GM21367 (cell line): ENCODE results near the gene CSRP1.

ENCODE experiments used
- ATAC-seq: cut with Tn5 transposase; IDR thresholded peaks from one replicate; pipeline ENCODE4 v1.9.1; 2021; ENCODE audit not compliant: unreplicated experiment

Gene CSRP1

DNA sequence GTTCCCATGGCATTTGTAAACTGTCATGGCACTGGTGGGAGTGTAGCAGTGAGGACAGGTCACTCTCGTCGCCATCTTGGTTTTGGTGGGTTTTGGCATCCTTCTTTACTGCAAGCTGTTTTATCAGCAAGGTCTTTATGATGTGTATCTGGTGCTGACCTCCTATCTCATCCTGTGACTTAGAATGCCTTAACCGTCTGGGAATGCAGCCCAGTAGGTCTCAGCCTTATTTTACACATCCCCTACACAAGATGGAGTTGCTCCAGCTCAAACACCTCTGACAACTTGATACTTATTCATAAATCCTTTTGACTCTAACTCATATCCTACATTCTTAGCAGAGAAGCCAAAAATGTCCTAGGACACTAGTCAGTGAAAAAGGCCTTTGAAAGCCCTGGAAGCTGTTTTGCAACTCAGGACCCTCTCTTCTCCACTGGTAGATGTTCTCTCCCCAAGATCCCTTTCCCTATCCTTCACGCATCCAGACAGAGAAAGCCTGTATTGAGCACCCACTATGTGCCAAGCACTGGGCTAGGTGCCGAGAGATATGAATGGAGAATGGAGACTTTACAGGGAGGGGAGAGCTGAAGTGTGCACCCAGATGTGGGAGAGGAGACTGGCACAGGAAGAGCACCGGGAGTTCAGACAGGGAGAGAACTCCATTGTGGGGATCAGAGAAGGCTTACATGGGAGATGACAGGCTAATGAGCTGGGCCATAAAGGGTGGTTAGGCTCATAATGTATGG lies 6.7 kb upstream of the CSRP1 start:
- ATAC-seq = no peak

DNA sequence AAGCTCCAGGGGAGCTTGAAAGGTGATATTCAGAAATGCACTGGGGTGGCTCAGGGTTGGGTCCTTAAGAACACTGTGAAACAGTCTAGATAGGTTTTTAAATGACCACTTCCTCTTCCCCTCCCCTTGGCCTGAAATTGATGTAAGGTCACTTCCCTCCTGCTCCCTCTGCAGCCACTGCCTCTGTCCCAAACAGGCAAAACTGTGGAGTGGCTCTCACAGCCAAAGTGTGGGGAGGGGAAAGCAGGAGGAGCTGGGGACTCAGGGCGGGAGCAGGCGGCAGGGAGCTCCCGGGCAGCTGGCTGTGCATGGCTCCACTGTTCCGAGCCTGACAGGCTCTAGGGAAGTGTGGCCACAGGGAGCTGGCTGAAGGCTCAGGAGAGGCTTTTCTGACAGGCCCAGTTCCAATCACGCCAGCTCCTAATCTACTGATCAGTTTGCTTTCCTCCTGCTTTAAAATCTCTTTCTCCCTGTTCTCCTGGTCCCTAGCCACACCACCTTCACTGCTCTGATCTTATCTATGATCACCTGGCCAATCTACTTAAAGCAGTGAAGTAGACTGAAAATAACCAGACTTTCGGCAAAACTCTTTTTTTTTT lies 5.1 kb upstream of the CSRP1 start:
- ATAC-seq = no peak

DNA sequence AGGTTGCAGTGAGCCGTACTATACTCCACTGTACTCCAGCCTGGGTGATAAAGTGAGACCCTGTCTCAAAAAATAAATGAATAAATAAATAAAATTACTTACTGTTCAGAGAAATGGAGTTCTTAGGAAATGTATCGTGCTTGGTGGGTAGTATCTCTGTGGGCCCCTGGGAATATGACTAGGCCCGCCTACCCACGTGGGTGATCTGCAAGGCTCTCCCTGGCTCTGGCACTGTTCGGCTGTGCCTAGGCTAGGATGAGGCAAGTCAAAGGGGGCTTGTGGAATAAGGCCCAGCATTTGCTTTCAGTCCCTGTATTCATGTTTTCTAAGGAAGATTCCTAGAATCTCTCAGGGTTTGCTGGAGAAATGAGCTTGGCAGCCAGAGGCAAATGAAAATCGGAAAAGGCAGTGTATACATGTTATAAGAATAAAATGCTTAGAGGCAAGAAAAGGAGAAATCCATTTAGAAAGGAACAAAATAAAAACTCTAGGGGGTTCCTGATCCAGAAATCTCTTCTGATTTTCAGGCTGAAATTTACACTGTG lies 4.5 kb upstream of the CSRP1 start:
- no peak for ATAC-seq

DNA sequence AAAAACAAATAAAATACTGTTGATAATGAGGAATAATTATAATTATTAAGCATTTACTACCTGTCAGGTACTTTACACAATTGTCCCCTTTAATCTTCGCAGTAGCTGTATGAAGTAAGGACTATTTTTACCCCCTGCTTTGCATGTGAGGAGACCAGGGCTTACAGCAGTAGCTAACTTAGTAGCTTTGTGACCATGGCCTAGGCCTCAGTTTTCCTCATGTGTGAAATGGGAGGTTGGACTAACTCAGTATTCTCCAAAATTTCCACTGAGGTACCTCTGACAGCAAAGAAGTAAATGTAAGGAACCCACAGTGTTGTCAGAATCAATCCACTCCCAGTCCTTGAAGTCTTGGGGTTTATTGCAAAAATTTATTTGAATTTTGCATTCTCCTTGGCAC lies 3.8 kb upstream of the CSRP1 start:
- no peak for ATAC-seq

DNA sequence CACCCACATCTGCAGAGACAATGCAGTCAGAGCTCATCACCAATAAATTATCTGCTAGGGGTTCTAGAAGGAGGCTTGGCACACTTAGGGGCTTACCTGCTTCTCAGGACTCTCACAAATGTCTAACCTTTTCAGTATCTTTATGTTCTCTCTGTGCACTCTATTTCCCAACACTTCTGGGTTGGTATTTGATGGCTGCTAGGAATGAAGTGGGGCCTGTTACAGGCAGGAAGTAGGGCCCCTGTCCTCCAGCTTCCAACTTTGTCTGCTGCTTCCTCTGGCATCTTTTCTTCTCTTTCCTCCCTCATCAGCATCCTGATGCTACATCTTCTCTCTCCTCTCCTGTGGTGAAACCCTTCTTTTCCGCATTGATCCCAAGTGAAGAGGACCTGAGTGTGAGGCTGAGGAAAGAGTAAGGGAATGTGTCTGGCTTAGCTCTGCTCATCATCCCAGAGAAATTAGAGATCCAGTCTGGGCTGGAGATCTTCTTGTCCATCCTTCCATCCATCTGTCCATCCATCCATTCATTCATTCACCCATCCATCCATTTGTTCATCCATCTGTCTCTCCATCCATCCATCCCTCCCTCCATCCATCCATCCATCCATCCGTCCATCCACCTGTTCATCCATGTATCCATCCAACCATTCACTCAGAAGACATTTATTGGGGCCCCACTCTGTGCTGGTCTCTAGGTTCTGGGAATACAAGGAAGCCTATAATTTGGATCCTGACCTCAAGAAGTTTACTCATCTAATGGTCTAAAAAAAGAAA lies 2.9 kb upstream of the CSRP1 start:
- no peak for ATAC-seq

DNA sequence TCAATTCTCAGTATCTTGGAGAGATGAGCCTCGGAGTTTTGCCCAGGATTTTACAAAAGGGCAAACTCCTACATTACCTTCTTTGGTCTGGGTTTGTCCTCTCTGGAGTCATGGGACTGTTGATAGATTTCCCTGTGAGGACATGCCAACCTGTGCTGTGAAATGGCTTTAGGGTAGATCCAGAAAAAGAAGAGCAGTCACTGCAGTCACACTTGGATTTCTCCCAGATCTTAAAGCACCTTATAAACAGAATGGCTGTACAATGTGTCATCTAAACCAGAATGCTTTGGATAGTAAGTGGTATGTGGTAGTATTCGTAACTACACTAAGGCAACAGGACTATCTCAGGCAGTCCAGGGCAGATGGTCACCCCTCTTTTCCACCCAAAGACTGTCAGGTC lies 1.9 kb upstream of the CSRP1 start:
- ATAC-seq = no peak

DNA sequence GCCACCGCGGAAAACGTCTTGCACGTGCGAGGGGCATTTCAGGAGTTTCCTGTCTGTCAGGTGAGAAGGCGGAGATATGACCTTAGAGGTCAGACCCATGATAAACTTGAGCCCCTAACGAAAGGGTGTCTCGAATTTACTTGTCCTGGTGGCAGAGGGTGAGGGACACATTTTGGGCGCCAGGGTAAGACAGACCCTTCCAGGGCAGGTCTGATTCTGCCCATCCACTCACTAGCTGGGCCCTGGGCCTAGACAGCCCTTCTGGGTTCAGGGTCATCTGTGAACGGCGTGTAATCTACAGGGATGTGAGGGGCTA lies 395 bp upstream of the CSRP1 start:
- ATAC-seq = no peak

DNA sequence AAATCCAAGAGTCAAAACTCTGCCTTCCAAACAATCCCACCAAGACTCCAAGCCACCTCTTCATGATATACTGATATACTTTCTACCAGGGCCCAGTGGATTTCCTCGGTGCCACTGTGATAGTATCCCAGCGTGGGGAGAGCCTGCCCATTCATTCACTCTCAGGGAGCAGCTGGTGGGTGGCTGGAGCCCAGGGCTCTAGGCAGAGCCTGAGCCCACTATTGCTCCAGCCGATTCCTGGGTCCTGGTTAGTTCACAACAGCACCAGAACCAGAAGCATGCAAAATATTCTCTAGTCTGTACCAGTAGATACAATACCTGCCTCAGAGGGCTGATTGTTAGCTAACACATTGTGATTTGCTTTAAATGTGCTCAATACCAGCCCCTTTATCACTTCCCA lies 831 bp downstream of the CSRP1 start:
- no peak for ATAC-seq

DNA sequence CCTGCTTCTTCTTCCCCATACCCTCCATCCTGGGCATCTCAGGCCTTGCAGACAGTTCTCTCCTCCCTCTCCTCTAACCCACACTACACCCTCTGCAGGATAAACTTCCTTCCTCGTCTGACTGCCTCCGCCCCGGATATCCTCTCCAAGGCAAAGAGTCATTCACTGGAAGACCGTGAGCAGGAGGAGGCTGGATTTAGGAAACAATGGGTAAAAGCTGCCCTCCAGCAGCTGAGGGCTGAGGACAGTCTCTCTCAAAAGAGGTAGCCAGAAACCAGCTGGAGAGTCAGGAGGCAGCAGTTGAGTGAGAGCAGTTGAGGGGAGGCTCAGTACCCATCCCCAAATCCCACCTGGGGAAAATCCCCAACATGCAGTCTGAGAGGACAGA lies 1.4 kb downstream of the CSRP1 start:
- ATAC-seq = no peak

DNA sequence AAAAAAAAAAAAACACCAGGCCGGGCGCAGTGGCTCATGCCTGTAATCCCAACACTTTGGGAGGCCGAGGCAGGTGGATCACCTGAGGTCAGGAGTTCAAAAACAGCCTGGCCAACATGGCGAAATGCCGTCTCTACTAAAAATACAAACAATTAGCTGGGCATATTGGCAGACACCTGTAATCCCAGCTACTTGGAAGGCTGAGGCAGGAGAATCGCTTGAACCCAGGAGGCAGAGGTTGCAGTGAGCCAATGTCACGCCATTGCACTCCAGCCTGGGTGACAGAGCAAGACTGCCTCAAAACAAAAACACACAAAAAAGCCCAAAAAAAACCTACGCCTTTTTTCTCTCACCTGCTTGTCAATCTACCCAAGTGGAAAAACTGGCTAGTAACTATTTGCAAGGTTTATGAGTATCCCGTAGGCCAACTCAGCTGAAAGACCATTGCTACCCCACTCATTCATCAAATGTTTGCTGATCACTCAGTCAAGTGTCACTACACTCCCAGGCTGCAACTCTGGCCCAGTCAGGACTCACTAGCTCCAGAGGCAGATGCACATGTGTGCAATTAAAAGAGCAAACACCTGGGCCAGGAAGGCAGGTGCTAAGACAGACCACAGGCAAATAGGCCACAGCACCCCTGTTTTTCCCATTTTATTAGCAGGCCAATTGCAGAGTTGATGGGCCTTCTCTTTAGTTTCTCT lies 2.0 kb downstream of the CSRP1 start:
- no peak for ATAC-seq

DNA sequence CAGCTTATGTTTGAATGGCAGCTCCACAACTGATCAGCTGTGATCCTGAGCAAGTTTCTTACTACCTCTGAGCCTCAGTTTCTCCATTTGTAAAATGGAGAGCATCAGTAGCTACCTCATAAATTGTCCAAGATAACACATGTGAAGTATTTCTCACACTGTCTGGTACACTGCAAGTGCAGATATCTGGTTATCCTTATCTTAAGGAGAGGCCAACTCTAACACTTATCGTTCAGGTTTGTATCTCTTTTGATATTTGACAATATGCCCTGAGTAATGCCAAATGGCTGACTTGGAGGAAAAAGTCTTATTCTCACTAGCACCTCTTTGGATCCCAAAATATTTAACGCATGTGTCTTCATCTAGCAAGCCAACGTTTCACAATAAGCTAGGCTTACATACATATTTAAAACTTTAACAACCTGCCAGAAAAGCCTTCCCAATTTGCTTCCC lies 2.7 kb downstream of the CSRP1 start:
- ATAC-seq = no peak

DNA sequence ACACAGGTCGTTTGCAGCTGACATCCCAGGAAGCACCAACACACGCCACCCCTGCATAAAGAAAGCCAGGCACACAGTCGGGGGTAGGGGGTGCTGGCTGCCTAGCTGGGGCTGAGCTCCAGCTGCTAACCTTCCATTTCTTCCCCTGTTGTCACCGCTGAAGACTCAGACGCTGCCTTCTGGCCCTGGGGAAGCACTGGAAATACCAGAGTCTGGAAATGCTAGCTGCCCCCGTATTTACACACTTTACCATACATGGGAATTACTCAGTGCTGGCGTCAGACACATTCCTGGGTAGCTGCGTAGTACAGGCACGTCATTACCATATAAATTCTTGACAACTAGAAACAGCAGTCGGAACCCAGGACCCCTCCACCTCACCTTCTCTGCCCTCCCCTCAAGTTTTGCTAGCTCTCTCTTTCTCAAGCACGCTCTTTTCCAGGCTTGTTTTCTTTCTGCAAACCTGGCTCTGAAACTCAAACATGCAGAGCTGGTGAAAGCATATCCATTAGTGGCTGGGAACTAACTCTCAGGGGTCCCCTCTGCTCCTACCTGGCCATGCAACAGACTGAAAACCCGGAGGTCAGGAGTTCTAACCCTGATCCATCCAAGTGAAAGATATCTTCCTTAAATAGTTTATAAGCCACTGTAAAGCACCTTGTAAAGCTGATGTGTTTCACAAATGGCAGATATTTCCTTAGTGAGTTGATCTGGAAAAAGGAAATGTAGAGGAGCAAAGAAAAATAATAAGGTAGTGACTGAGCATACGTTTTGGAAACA lies 3.3 kb downstream of the CSRP1 start:
- no peak for ATAC-seq

DNA sequence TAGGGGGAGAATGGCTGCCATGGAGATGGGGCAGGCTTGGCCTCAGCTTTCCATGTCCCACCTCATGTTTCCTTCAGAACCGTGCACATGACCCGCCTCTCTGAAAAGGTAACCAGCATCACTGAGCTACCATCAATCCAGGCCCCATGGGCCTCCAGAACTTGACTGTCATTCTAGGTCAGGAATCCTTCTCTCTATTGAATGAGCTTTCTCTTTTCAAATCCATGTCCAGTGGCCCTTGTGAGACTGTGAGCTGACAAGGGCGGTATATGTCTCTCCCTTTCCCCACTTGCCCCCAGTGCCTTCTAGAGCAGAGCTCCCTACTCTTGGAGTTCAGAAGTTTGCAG lies 4.4 kb downstream of the CSRP1 start:
- ATAC-seq = no peak

DNA sequence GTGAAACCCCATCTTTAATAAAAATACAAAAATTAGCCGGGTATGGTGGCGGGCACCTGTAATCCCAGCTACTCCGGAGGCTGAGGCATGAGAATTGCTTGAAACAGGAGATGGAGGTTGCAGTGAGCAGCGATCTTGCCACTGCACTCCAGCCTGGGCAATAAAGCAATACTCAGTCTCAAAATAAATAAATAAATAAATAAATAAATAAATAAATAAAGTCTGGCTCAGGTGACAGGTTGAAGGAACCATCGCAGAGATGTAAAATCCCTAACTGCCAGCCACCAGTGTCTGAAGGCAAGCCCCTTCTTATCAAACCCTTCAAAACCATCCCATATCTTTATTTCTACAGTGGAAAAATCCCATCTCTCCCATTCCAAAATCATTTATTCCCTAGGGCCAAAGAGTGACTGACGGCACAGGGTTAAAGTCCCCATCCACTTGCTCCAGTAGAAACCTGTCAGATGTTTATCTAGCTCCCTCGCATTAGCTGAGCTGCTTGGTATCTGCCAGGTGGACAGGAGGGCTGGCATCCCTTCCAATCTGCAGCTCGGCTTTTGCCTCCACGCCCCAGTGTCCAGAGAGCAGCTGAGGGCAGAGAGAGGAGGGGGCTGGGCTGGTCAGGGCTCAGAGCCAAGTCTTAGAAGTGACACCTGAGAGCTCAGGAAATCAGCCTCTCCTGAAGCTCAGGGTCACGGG lies 5.0 kb downstream of the CSRP1 start:
- ATAC-seq = no peak

DNA sequence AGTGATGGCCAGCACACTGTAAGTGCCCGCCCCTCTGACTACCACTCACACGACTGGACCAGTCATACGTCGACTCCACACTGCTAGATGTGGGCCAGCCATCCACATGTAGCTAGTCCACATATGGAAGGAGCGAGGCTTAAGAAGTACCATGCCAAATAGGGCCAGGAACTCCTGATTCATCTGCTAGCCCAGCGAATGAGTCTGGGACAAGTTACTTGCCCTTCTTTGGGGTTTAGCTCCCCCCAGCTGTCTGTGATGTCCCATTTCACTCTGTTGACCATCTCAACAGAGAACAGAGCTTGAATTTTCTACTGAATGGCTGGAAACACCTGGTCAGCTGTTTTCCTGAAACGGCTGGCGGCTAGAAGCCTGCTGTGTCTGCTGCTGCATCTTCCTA lies 5.8 kb downstream of the CSRP1 start:
- no peak for ATAC-seq

DNA sequence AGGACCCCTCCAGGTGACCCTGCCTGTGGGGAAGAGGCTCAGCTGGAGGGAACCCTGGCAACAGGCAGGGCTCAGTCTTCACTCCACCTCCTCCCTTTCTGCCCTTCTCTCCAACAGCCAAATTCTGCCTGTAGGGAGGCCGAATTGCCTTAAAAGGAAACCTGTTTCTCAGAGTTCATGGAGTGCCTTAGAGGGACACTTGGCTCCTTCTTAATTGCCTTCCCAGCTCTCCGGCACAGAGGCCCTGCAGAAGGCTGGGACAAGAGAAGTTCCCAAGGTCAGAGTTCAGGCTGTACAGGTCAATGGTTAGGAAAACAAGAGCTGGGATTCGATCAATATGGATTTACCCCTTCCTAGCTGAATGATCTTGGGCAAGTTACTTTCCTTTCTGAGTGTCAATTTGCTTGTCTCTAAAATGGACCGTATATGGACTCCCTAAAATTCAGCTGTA lies 6.2 kb downstream of the CSRP1 start:
- ATAC-seq = no peak

DNA sequence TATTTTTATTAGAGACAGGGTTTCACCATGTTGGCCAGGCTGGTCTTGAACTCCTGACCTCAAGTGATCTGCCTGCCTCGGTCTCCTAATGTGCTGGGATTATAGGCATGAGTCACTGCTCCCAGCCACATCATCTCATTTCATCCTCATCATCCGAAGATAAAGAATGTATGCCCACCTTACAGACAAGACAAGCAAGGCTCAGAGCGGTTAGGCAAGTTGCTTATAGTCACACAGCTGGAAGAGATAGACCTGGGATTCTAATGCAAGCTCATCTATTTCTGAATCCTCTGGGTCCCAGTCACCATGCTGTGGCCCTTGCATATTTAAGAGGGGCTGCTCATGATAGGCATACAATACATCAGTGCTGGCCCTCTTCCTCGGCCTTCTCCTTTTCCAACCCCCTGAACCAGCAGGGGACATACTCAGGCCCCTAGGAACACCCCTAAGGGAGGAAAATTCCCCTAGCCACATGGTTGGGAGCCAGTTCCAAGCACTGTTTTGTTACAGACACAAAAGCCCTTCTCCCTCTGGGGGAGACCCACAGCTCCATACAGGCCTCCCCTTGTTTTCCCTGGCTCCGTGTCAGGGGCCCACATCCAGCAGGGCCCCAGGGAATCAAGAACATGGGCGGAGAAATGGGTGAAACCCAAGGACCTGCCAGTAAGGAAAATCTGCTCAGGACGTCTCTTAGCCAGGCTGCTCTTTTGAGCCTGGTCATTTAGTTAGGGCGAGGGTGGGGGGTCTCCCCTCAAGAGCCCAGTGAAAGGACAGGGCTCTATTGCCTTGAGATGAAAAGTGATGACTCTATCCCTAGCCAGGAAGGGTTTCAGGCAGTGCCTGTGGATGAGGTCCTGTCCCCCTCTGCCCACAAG lies 6.9 kb downstream of the CSRP1 start:
- no peak for ATAC-seq

DNA sequence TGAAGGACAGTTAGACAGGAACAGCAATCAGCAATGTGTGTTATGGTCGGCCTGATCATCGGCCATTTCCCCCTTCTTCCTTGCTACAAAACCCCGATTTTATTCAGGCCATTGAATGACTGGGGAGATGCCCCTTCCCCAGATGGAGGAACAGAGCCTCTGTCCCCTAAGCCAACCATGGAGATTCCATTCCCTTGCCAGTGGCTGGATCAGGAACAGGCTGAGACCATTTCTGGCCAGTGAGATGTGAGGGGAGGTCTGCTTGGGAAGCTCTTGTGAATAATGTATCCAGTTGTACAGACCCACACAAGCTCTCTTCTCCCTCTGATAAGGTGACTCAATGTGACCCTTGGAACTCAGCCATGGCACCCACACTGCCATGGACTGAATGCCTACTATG lies 7.7 kb downstream of the CSRP1 start:
- ATAC-seq = no peak

DNA sequence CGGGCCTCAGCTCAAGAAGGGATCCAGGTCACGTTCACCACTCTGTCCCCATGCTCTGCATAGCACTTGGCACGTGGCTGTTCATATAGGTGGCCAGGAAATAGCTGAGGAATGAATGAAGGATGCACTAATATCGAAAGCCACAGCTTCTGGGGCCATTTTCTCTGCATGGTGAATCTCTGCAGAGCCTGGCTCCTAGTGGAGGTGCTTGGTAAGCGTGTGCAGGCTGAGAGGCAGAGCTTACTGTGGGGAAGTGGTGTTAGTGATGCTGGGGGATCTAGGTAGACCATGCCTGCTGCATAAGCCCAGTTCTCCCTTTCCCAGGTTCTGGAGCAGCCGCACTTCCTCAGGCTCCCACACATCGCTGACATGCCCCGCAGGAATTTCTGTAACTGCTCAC lies 8.3 kb downstream of the CSRP1 start:
- ATAC-seq = no peak
